Neural cell (in vitro differentiated cells): ENCODE data around the gene RTP4. TPM values are rescaled to one million over a fixed set of nuclear protein-coding genes. Genes with fewer than 3 reads are reported as not detected.

ENCODE experiments used
- H2AFZ ChIP-seq: fragments of 200-600, 300-800 bp; sonication (generic), shearing (Covaris generic); 2 replicates; pipeline ENCODE4 v1.6.0; 2014; ENCODE audit warnings: low read depth, mild to moderate bottlenecking, antibody characterized with exemption, low read length, moderate library complexity
- H3F3A ChIP-seq: fragments of 200-600 bp; shearing (Covaris generic); 2 replicates; pipeline ENCODE4 v1.6.1; 2016; ENCODE audit warnings: mild to moderate bottlenecking, moderate library complexity, mixed read lengths, antibody characterized with exemption, low read length; ENCODE audit not compliant: insufficient read depth, poor library complexity, severe bottlenecking
- H3K27ac ChIP-seq: fragments of 200-600, 300-800 bp; sonication (generic), shearing (Covaris generic); 2 replicates; pipeline ENCODE4 v1.5.1; 2014; ENCODE audit warnings: mild to moderate bottlenecking, low read length, moderate library complexity
- H3K27me3 ChIP-seq: fragments of 300-800, 200-600 bp; sonication (generic), shearing (Covaris generic); 2 replicates; pipeline ENCODE4 v1.6.0; 2014; ENCODE audit warnings: mild to moderate bottlenecking, low read depth, low read length, moderate library complexity; ENCODE audit not compliant: insufficient read depth
- H3K36me3 ChIP-seq: fragments of 300-800, 200-600 bp; sonication (generic), shearing (Covaris generic); 2 replicates; pipeline ENCODE4 v1.5.1; 2014; ENCODE audit warnings: mild to moderate bottlenecking, antibody characterized with exemption, low read length, moderate library complexity; ENCODE audit not compliant: insufficient read depth
- H3K4me2 ChIP-seq: fragments of 300-800, 200-600 bp; sonication (generic), shearing (Covaris generic); 2 replicates; pipeline ENCODE4 v1.6.0; 2014; ENCODE audit warnings: mild to moderate bottlenecking, low read length
- H3K4me3 ChIP-seq: fragments of 300-800, 200-600 bp; sonication (generic), shearing (Covaris generic); 2 replicates; pipeline ENCODE4 v1.5.1; 2014; ENCODE audit warnings: mild to moderate bottlenecking, low read length, moderate library complexity
- H3K79me2 ChIP-seq: fragments of 200-600 bp; shearing (Covaris generic); replicated peaks from 2 replicates; pipeline ENCODE4 v1.6.0; 2014; ENCODE audit warnings: mild to moderate bottlenecking, low read length, moderate library complexity; ENCODE audit not compliant: insufficient read depth
- H3K9ac ChIP-seq: fragments of 300-800, 200-600 bp; sonication (generic), shearing (Covaris generic); 2 replicates; pipeline ENCODE4 v1.6.1; 2016; ENCODE audit warnings: mild to moderate bottlenecking, low read length, mixed read lengths
- H3K9me2 ChIP-seq: fragments of 200-600 bp; shearing (Covaris generic); 2 replicates; pipeline ENCODE4 v1.6.1; 2016; ENCODE audit warnings: mild to moderate bottlenecking, low read length, mixed read lengths; ENCODE audit not compliant: insufficient read depth
- H3K9me3 ChIP-seq: fragments of 200-600, 300-800 bp; sonication (generic), shearing (Covaris generic); 2 replicates; pipeline ENCODE4 v1.6.1; 2016; ENCODE audit warnings: mild to moderate bottlenecking, mixed run types, low read length, moderate library complexity, mixed read lengths
- H4K20me1 ChIP-seq: fragments of 200-600 bp; shearing (Covaris generic); 2 replicates; pipeline ENCODE4 v1.6.1; 2016; ENCODE audit warnings: mild to moderate bottlenecking, mixed run types; ENCODE audit not compliant: insufficient read depth
- EP300 ChIP-seq: fragments of 450-650 bp; conservative IDR thresholded peaks from 2 replicates; pipeline ENCODE4 v1.6.1; 2014; ENCODE audit warnings: antibody characterized with exemption, mild to moderate bottlenecking, moderate library complexity; ENCODE audit not compliant: poor library complexity, severe bottlenecking
- EZH2 ChIP-seq: fragments of 200-600, 300-800 bp; shearing (Covaris generic), sonication (generic); IDR thresholded peaks from 2 replicates; pipeline ENCODE4 v1.6.1; 2014; ENCODE audit warnings: antibody characterized with exemption, low read length, borderline replicate concordance, mild to moderate bottlenecking; ENCODE audit not compliant: insufficient read depth, poor library complexity, severe bottlenecking
- MXI1 ChIP-seq: fragments of 450-650 bp; conservative IDR thresholded peaks from 2 replicates; pipeline ENCODE4 v1.6.1; 2014; ENCODE audit warnings: antibody characterized with exemption, mild to moderate bottlenecking; ENCODE audit not compliant: poor library complexity, severe bottlenecking
- POLR2AphosphoS5 ChIP-seq: IDR thresholded peaks from 2 replicates; pipeline ENCODE4 v1.6.1; 2012
- RAD21 ChIP-seq: fragments of 450-650 bp; conservative IDR thresholded peaks from 2 replicates; pipeline ENCODE4 v1.6.1; 2014; ENCODE audit warnings: antibody characterized with exemption, mild to moderate bottlenecking, moderate library complexity
- SMC3 ChIP-seq: fragments of 450-650 bp; conservative IDR thresholded peaks from 2 replicates; pipeline ENCODE4 v1.6.1; 2014; ENCODE audit warnings: antibody characterized with exemption, mild to moderate bottlenecking, moderate library complexity; ENCODE audit not compliant: poor library complexity
- TAF1 ChIP-seq: IDR thresholded peaks from 2 replicates; pipeline ENCODE4 v1.6.1; 2012; ENCODE audit warnings: low read depth
- polyA plus RNA-seq: library from polyadenylated mRNA; depleted of rRNA; stranded (reverse); fragments of >200 nt; gene quantifications from 2 replicates; pipeline ENCODE4 v1.2.3, GENCODE V29; 2014
- TF ChIP-seq, protein P1 (sequence below): fragments of 450-650 bp; IDR thresholded peaks from 2 replicates; pipeline ENCODE4 v1.5.1; 2014; ENCODE audit warnings: antibody characterized with exemption, mild to moderate bottlenecking, moderate library complexity; ENCODE audit not compliant: poor library complexity, severe bottlenecking
- TF ChIP-seq, protein P2 (sequence below): IDR thresholded peaks from 2 replicates; pipeline ENCODE4 v1.6.1; 2012; ENCODE audit warnings: borderline replicate concordance

The RTP4 gene
- polyA plus RNA-seq, 1 donor from 2014 or later = not detected

DNA sequence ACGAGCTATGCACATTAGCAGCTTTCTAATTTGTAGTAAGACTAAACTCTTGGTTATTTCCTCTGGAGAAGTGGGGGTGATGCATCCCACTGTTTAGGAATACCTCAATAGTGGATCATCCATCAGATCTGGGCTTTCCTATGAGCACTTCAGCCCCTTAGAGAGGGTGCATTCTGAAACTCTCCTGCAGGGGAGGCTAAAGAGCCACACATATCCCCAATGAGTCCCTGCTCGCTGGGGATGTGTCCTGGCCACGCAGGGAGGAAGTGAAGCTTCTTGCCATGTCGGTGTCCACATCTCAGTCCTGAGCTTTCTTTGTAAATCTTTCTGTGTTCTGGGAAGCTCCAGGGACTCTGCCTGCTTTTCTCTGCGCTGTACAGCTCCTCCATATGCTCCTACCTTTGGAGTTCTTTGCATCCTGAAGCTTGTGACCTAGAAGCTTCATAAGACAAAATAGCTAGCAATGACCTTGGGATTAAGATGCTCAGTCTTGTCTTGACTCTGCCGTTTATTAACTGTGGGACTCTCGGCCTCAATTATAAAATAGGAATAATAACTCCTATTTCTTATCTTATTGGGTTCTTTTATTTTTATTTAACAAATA lies 48.4 kb upstream of the RTP4 start:
- Histone ChIP-seq H3K9me2 (no peaks in the 10 kb centered on the region), H4K20me1 (no peaks in the 10 kb centered on the region), H3K9me3 (no peaks in the 10 kb centered on the region), H2AFZ (no peak overlapping the region), H3K27ac (no peak overlapping the region), H3K4me3 (no peak overlapping the region), H3F3A (no peaks in the 10 kb centered on the region), H3K27me3 (no peaks in the 10 kb centered on the region), H3K36me3 (no peaks in the 10 kb centered on the region), H3K9ac (no peak overlapping the region), H3K79me2 (no peaks in the 10 kb centered on the region), H3K4me2 (no peak overlapping the region)
- no peak for TF ChIP-seq EZH2
- TF ChIP-seq, protein P1, sequence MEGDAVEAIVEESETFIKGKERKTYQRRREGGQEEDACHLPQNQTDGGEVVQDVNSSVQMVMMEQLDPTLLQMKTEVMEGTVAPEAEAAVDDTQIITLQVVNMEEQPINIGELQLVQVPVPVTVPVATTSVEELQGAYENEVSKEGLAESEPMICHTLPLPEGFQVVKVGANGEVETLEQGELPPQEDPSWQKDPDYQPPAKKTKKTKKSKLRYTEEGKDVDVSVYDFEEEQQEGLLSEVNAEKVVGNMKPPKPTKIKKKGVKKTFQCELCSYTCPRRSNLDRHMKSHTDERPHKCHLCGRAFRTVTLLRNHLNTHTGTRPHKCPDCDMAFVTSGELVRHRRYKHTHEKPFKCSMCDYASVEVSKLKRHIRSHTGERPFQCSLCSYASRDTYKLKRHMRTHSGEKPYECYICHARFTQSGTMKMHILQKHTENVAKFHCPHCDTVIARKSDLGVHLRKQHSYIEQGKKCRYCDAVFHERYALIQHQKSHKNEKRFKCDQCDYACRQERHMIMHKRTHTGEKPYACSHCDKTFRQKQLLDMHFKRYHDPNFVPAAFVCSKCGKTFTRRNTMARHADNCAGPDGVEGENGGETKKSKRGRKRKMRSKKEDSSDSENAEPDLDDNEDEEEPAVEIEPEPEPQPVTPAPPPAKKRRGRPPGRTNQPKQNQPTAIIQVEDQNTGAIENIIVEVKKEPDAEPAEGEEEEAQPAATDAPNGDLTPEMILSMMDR = peak; percentile 81
- TF ChIP-seq, protein P2, sequence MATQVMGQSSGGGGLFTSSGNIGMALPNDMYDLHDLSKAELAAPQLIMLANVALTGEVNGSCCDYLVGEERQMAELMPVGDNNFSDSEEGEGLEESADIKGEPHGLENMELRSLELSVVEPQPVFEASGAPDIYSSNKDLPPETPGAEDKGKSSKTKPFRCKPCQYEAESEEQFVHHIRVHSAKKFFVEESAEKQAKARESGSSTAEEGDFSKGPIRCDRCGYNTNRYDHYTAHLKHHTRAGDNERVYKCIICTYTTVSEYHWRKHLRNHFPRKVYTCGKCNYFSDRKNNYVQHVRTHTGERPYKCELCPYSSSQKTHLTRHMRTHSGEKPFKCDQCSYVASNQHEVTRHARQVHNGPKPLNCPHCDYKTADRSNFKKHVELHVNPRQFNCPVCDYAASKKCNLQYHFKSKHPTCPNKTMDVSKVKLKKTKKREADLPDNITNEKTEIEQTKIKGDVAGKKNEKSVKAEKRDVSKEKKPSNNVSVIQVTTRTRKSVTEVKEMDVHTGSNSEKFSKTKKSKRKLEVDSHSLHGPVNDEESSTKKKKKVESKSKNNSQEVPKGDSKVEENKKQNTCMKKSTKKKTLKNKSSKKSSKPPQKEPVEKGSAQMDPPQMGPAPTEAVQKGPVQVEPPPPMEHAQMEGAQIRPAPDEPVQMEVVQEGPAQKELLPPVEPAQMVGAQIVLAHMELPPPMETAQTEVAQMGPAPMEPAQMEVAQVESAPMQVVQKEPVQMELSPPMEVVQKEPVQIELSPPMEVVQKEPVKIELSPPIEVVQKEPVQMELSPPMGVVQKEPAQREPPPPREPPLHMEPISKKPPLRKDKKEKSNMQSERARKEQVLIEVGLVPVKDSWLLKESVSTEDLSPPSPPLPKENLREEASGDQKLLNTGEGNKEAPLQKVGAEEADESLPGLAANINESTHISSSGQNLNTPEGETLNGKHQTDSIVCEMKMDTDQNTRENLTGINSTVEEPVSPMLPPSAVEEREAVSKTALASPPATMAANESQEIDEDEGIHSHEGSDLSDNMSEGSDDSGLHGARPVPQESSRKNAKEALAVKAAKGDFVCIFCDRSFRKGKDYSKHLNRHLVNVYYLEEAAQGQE = no peak
- TF ChIP-seq EP300 = no peak
- no peak for TF ChIP-seq TAF1
- no peak for TF ChIP-seq MXI1
- peak; percentile 80 for TF ChIP-seq RAD21
- TF ChIP-seq SMC3 = peak; percentile 87
- no peak for TF ChIP-seq POLR2AphosphoS5

DNA sequence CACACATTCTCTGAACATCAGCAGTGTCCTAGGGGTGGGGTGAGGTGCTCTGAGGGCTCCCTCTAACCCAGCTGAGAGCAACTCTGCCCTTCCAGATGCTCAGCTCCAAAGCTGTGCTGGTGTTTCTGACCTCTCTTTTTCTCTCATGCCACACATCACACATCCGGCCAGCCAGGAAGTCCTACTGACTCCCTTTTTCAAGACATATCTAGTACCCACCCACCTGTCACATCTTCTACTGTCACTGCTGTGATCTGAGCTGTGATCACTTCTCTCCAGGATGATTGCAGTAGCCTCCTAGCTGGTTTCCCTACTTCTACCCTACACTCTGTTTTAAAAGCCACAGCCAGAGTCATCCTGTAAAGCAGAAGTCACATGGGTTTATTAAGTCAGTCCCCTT lies 46.4 kb upstream of the RTP4 start:
- Histone ChIP-seq H3K9me3 (no peaks in the 10 kb centered on the region), H3K9ac (no peak overlapping the region), H3K27me3 (no peaks in the 10 kb centered on the region), H3K27ac (no peak overlapping the region), H3K36me3 (no peaks in the 10 kb centered on the region), H2AFZ (no peak overlapping the region), H4K20me1 (no peaks in the 10 kb centered on the region), H3K4me3 (no peak overlapping the region), H3F3A (no peaks in the 10 kb centered on the region), H3K9me2 (no peaks in the 10 kb centered on the region), H3K79me2 (no peaks in the 10 kb centered on the region), H3K4me2 (no peak overlapping the region)
- TF ChIP-seq, protein P2 = no peak
- no peak for TF ChIP-seq EZH2
- no peak for TF ChIP-seq RAD21
- TF ChIP-seq EP300 = no peak
- no peak for TF ChIP-seq POLR2AphosphoS5
- no peak for TF ChIP-seq TAF1
- TF ChIP-seq, protein P1 = no peak
- TF ChIP-seq MXI1 = no peak
- no peak for TF ChIP-seq SMC3
